Measurements from ENCODE around the gene SORT1.

- TF ChIP-seq CTCF (IDR thresholded peaks at IDR 0.05) (no peak), POLR2A (IDR thresholded peaks at IDR 0.05) (no peak)
Measured at GRCh38 chr1:109279615-109280278, 118.0 kb downstream of the SORT1 start.

Measured in Peyer's patch (tissue), 4 donors.